PFSK-1 (cell line): ENCODE data around the gene SKAP1.

Experiments used
- FOXP2 ChIP-seq: optimal IDR thresholded peaks from 2 replicates; pipeline ENCODE3; 2011; ENCODE audit warnings: borderline replicate concordance, control low read depth, inconsistent platforms; ENCODE audit not compliant: insufficient read depth; ENCODE audit errors: extremely low read length, extremely low read depth
- POLR2AphosphoS5 ChIP-seq: IDR thresholded peaks from 2 replicates; pipeline ENCODE4 v1.6.1; 2012; ENCODE audit warnings: low read depth, mild to moderate bottlenecking, control low read depth, low read length, moderate library complexity
- SIN3A ChIP-seq: IDR thresholded peaks from 2 replicates; pipeline ENCODE4 v1.6.1; 2012; ENCODE audit warnings: mild to moderate bottlenecking, low read length, moderate library complexity, borderline replicate concordance; ENCODE audit not compliant: insufficient read depth
- TAF1 ChIP-seq: IDR thresholded peaks from 2 replicates; pipeline ENCODE4 v1.6.1; 2012; ENCODE audit warnings: low read length, control low read depth, borderline replicate concordance; ENCODE audit not compliant: insufficient read depth
- TF ChIP-seq, protein P1 (sequence below), 2 experiments: IDR thresholded peaks; 2 replicates each; pipeline versions ENCODE4 v1.6.1 to v1.8.0; 2011 to 2012; ENCODE audit warnings: low read depth in 2 of 2, low read length in 2 of 2, control low read depth in 1 of 2, inconsistent platforms in 1 of 2, mild to moderate bottlenecking in 1 of 2, moderate library complexity in 1 of 2; ENCODE audit not compliant: insufficient read depth in 1 of 2

DNA sequence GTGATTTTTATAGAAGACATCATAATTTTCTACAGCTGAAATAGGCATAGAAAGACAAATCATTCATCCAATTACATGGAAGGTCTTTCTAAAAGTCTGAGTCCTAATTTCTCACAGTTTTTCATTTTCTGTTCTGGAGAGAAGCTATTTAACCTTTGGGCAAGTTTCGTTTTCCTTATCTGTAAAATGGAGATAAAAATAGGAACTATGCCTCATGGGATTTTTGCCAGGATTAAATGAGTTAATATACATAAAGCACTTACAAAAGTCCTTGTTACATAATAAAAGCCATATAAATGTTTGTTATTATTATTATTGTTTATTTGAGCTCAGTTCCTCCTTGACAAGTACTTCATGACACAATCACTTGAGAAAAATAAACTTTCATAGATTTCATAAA is 121.4 kb downstream of the SKAP1 start:
- no peak for TF ChIP-seq POLR2AphosphoS5
- TF ChIP-seq, protein P1, sequence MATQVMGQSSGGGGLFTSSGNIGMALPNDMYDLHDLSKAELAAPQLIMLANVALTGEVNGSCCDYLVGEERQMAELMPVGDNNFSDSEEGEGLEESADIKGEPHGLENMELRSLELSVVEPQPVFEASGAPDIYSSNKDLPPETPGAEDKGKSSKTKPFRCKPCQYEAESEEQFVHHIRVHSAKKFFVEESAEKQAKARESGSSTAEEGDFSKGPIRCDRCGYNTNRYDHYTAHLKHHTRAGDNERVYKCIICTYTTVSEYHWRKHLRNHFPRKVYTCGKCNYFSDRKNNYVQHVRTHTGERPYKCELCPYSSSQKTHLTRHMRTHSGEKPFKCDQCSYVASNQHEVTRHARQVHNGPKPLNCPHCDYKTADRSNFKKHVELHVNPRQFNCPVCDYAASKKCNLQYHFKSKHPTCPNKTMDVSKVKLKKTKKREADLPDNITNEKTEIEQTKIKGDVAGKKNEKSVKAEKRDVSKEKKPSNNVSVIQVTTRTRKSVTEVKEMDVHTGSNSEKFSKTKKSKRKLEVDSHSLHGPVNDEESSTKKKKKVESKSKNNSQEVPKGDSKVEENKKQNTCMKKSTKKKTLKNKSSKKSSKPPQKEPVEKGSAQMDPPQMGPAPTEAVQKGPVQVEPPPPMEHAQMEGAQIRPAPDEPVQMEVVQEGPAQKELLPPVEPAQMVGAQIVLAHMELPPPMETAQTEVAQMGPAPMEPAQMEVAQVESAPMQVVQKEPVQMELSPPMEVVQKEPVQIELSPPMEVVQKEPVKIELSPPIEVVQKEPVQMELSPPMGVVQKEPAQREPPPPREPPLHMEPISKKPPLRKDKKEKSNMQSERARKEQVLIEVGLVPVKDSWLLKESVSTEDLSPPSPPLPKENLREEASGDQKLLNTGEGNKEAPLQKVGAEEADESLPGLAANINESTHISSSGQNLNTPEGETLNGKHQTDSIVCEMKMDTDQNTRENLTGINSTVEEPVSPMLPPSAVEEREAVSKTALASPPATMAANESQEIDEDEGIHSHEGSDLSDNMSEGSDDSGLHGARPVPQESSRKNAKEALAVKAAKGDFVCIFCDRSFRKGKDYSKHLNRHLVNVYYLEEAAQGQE (IDR thresholded peaks at IDR 0.05; ENCODE audit: insufficient read depth in 1 of 2, low read depth in 2 of 2, low read length in 2 of 2): no peak
- no peak for TF ChIP-seq SIN3A
- TF ChIP-seq TAF1: no peak
- no peak for TF ChIP-seq FOXP2
